Bronchial epithelial cell (primary cell): ENCODE measurements around the gene PIK3R6. TPM values are rescaled to one million over a fixed set of nuclear protein-coding genes. Genes with fewer than 3 reads are reported as not detected.
"Not testable (repeated sequence)": the region's sequence is repeated elsewhere in the genome, so short reads cannot be mapped to it uniquely, and the experiment has no call there.

Source experiments
- DNase-seq: peaks from one replicate; pipeline ENCODE4 v3.0.0-alpha.2; 2010; ENCODE audit warnings: low read depth
- FAIRE-seq: peaks from 2 replicates; lab custom pipeline; 2011; peaks lifted over from hg19 to GRCh38; lab: Jason Lieb, UNC
- H3K27me3 ChIP-seq: 2 replicates; pipeline ENCODE4 v1.5.1; 2011; ENCODE audit warnings: low read length; ENCODE audit not compliant: control insufficient read depth, insufficient read depth
- H3K36me3 ChIP-seq: 2 replicates; pipeline ENCODE4 v1.5.1; 2011; ENCODE audit warnings: low read length; ENCODE audit not compliant: control insufficient read depth, insufficient read depth
- H3K4me3 ChIP-seq: 2 replicates; pipeline ENCODE4 v1.5.1; 2011; ENCODE audit warnings: mild to moderate bottlenecking, low read depth, low read length, control low read depth
- CTCF ChIP-seq: IDR thresholded peaks from 2 replicates; pipeline ENCODE4 v1.5.1; 2011; ENCODE audit warnings: mild to moderate bottlenecking, moderate library complexity, low read length, control low read depth, inconsistent platforms; ENCODE audit not compliant: insufficient read depth, severe bottlenecking
- total RNA-seq: library from RNA; depleted of rRNA; stranded (reverse); fragments of >200 nt; gene quantifications from 2 replicates; pipeline ENCODE4 v1.2.1, GENCODE V29; 2014

PIK3R6 gene
- total RNA-seq, 1 donor from 2014 or later: not detected

- DNase-seq (peak; percentile 44), FAIRE-seq (no peak)
These were observed 9.6 kb downstream of the PIK3R6 start for GRCh38 chr17:8857919-8858318.

GRCh38 chr17:8856869-8857575 lies 10.5 kb downstream of the PIK3R6 start:
- no peak for DNase-seq
- no peak for TF ChIP-seq CTCF
- no peak for FAIRE-seq
- H3K27me3 ChIP-seq: no peaks in the 10 kb centered on the region
- no peak overlapping the region for H3K4me3 ChIP-seq
- no peaks in the 10 kb centered on the region for H3K36me3 ChIP-seq

More at GRCh38 chr17:8857919-8858318, 9.6 kb downstream of the PIK3R6 start:
- Histone ChIP-seq H3K4me3 (no peak overlapping the region), H3K27me3 (no peaks in the 10 kb centered on the region), H3K36me3 (no peaks in the 10 kb centered on the region)
- no peak for TF ChIP-seq CTCF

GRCh38 chr17:8856205-8856603 lies 11.3 kb downstream of the PIK3R6 start:
- not testable (repeated sequence) for FAIRE-seq, H3K27me3 ChIP-seq, H3K36me3 ChIP-seq, DNase-seq, H3K4me3 ChIP-seq

GRCh38 chr17:8855477-8856204 lies 11.8 kb downstream of the PIK3R6 start:
- DNase-seq (no peak), FAIRE-seq (no peak)
- no peak for TF ChIP-seq CTCF
- no peaks in the 10 kb centered on the region for H3K36me3 ChIP-seq
- H3K27me3 ChIP-seq: no peaks in the 10 kb centered on the region
- no peak overlapping the region for H3K4me3 ChIP-seq

GRCh38 chr17:8851600-8851999 lies 15.9 kb downstream of the PIK3R6 start:
- TF ChIP-seq CTCF: no peak
- Histone ChIP-seq H3K4me3 (no peak overlapping the region), H3K27me3 (no peaks in the 10 kb centered on the region), H3K36me3 (no peaks in the 10 kb centered on the region)
- no peak for FAIRE-seq
- no peak for DNase-seq

GRCh38 chr17:8849311-8850041 lies 18.0 kb downstream of the PIK3R6 start:
- DNase-seq (no peak), FAIRE-seq (no peak)
- no peak for TF ChIP-seq CTCF
- no peaks in the 10 kb centered on the region for H3K27me3 ChIP-seq
- H3K36me3 ChIP-seq: no peaks in the 10 kb centered on the region
- no peak overlapping the region for H3K4me3 ChIP-seq
